H7 (cell line): ENCODE measurements around the gene GH1. TPM values are rescaled to one million over a fixed set of nuclear protein-coding genes. Genes with fewer than 3 reads are reported as not detected.
"Not testable (repeated sequence)": the region's sequence is repeated elsewhere in the genome, so short reads cannot be mapped to it uniquely, and the experiment has no call there.

ENCODE experiments used
- DNase-seq: peaks from one replicate; pipeline ENCODE4 v3.0.0; 2012
- H3K27me3 ChIP-seq: 2 replicates; pipeline ENCODE4 v1.6.0; 2011; ENCODE audit warnings: mild to moderate bottlenecking, low read length; ENCODE audit not compliant: control insufficient read depth, insufficient read depth
- H3K36me3 ChIP-seq: replicated peaks from 2 replicates; pipeline ENCODE4 v1.5.1; 2011; ENCODE audit warnings: low read length; ENCODE audit not compliant: control insufficient read depth, insufficient read depth
- H3K4me3 ChIP-seq: 2 replicates; pipeline ENCODE4 v1.5.1; 2011; ENCODE audit warnings: low read depth, mild to moderate bottlenecking, control low read depth, low read length, moderate library complexity; ENCODE audit not compliant: insufficient read depth
- total RNA-seq: library from RNA; depleted of rRNA; stranded (reverse); fragments of >200 nt; shearing (Covaris generic); gene quantifications from 2 replicates; pipeline ENCODE4 v1.2.3, GENCODE V29; 2014; rRNA removed

The GH1 gene
- total RNA-seq, 1 experiment from 2014 or later: not detected

GRCh38 chr17:63878413-63878812, 40.2 kb downstream of the GH1 start:
- not testable (repeated sequence) for H3K27me3 ChIP-seq, DNase-seq, H3K36me3 ChIP-seq, H3K4me3 ChIP-seq

GRCh38 chr17:63874693-63875092, 43.9 kb downstream of the GH1 start:
- DNase-seq, H3K36me3 ChIP-seq, H3K4me3 ChIP-seq, H3K27me3 ChIP-seq: not testable (repeated sequence)

DNA sequence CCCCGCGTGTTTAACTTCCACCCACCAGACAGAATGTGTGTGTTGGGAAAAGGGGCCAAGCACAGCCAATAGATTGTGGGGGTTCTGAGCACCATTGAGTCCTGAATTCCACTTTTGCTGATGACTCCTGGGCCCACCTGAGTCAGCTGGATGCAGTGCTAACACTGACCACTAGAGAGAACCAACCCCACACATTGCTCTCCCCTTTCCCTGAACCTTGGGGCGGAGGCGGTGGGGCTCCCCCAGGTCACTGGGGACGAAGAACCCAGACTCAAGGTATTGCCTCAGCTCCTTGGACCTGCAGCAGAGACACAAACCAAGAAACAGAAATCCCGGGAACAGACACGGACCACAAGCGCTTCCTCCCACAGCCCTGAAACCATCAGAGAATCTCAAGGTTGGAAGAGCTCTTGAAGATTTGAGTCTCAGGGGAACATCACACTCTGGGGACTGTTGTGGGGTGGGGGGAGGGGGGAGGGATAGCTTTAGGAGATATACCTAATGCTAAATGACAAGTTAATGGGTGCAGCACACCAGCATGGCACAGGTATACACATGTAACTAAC, 44.5 kb downstream of the GH1 start:
- not testable (repeated sequence) for H3K36me3 ChIP-seq, H3K27me3 ChIP-seq, DNase-seq, H3K4me3 ChIP-seq

GRCh38 chr17:63873577-63873976, 45.1 kb downstream of the GH1 start, which contains the start of gene CSH2:
Gene CSH2, minus strand, starts transcription at chr17:63873677. Its CDS starts 63 bp downstream, at chr17:63873614.
- DNase-seq, H3K36me3 ChIP-seq: not testable (repeated sequence)

DNA sequence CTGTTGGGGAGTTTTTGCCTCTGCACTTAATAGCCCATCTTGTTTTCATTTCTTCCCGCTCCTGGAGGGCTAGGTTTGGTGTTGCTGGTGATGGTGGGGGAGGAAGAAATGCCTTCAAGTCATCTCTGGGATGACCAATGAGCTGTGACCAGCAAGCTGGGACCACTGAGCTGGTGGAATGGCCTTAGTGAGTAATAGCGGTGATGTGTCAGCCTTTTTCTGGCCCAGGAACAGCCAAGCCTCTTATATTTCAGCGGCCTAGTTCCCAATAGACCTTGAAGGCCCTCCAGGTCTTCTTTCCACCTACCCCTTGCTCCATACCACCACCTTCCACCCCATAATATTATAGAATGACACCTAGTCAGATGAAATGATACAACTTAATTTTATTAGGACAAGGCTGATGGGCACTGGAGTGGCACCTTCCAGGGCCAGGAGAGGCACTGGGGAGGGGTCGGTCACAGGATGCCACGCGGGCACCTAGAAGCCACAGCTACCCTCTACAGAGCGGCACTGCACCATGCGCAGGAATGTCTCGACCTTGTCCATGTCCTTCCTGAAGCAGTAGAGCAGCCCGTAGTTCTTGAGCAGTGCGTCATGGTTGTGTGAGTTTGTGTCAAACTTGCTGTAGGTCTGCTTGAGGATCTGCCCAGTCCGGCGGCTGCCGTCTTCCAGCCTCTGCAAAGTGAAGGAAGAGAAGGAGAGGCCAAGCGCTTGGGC, 46.8 kb downstream of the GH1 start:
- not testable (repeated sequence) for DNase-seq, H3K27me3 ChIP-seq, H3K4me3 ChIP-seq

More at GRCh38 chr17:63873577-63873976, 45.1 kb downstream of the GH1 start, which contains the start of gene CSH2:
- not testable (repeated sequence) for H3K4me3 ChIP-seq, H3K27me3 ChIP-seq

DNA sequence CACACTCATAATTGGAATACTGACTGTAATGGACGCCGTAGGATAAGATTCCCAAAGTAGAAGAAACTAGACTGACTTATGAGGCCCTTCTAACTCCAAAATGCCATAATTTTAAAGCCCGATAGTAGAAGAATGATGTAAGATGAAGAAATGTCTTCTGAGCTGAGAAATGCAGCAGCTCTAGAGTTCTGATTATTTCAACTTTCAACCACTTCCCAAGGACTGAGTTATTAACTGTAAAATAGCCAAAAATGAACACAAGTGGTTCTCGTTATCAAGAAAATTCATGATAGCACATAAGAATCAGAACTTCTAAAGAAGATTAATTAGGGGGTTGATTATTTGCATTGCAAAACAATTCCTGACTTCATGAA, 48.4 kb downstream of the GH1 start:
- not testable (repeated sequence) for H3K36me3 ChIP-seq, H3K4me3 ChIP-seq, DNase-seq, H3K27me3 ChIP-seq

More for the DNA sequence above, 46.8 kb downstream of the GH1 start:
- H3K36me3 ChIP-seq: not testable (repeated sequence)

- not testable (repeated sequence) for DNase-seq
Observed at GRCh38 chr17:63869491-63870291, 48.9 kb downstream of the GH1 start.

More at GRCh38 chr17:63869491-63870291, 48.9 kb downstream of the GH1 start:
- H3K27me3 ChIP-seq, H3K36me3 ChIP-seq, H3K4me3 ChIP-seq: not testable (repeated sequence)

Other genes starting within 250 kb of the GH1 start
- 116 and 190 TPM in 2 replicates for gene LIMD2, start 218.7 kb downstream of the GH1 start, total RNA-seq
- gene STRADA, start 177.0 kb downstream of the GH1 start, total RNA-seq: 28.5 and 33.4 TPM in 2 replicates
- 30.6 and 36.4 TPM in 2 replicates for gene CCDC47, start 145.2 kb downstream of the GH1 start, total RNA-seq
- 34.5 and 41.8 TPM in 2 replicates for gene DDX42, start 144.7 kb downstream of the GH1 start, total RNA-seq
- 29.9 and 34.9 TPM in 2 replicates for gene PSMC5, start 91.4 kb downstream of the GH1 start, total RNA-seq
- gene FTSJ3, start 91.2 kb downstream of the GH1 start, total RNA-seq: 30.0 and 54.1 TPM in 2 replicates
- 141 and 144 TPM in 2 replicates for gene SMARCD2, start 76.2 kb downstream of the GH1 start, total RNA-seq
- gene CSH2, start 45.2 kb downstream of the GH1 start, total RNA-seq: not detected in 2 replicates
- not detected in 2 replicates for gene GH2, start 36.9 kb downstream of the GH1 start, total RNA-seq
- gene CSH1, start 22.3 kb downstream of the GH1 start, total RNA-seq: 0.30 TPM in 1 of 2 replicates, not detected in the other
- not detected in 2 replicates for gene CSHL1, start 7.6 kb downstream of the GH1 start, total RNA-seq
- gene CD79B, start 13.5 kb upstream of the GH1 start, total RNA-seq: 2.4 and 2.6 TPM in 2 replicates
- gene SCN4A, start 54.1 kb upstream of the GH1 start, total RNA-seq: 4.8 and 6.8 TPM in 2 replicates
- 0.52 and 0.63 TPM in 2 replicates for gene PRR29, start 79.5 kb upstream of the GH1 start, total RNA-seq
- 0.11 and 0.59 TPM in 2 replicates for gene ICAM2, start 101.8 kb upstream of the GH1 start, total RNA-seq
- 1.8 and 2.3 TPM in 2 replicates for gene ERN1, start 211.3 kb upstream of the GH1 start, total RNA-seq